ENCODE results near the gene AKAP7. TPM values are rescaled to one million over a fixed set of nuclear protein-coding genes. Genes with fewer than 3 reads are reported as not detected.
"Not testable (repeated sequence)": the region's sequence is repeated elsewhere in the genome, so short reads cannot be mapped to it uniquely, and the experiment has no call there.

The AKAP7 gene
- 8.3 and 10.8 TPM in 2 replicates for total RNA-seq
- 14.9 TPM for total RNA-seq (2013)
- polyA plus RNA-seq = 4.0 and 6.3 TPM in 2 replicates
- polyA minus RNA-seq = 4.5 and 5.4 TPM in 2 replicates

GRCh38 chr6:131135244-131136020 lies at the start of gene AKAP7:
Gene AKAP7, plus strand, starts transcription at chr6:131135467. Its CDS starts 297 bp downstream, at chr6:131135764.
- POLR2A ChIA-PET = no interaction called here
- 1% methylated on average over 95 of the region's 99 CpGs for WGBS (ENCODE audit: insufficient coverage)
- peaks cover 23% of the 10 kb centered on the region for H3K4me1 Mint-ChIP-seq
- Histone ChIP-seq H4K20me1 (ENCODE audit: control insufficient read depth, insufficient read depth, low read length, poor library complexity, severe bottlenecking) (no peaks in the 10 kb centered on the region), H3K79me2 (ENCODE audit: control insufficient read depth, insufficient read depth, low read length) (no peaks in the 10 kb centered on the region), H3K9me3 (ENCODE audit: control extremely low read depth in 1 of 3, control insufficient read depth in 2 of 3, insufficient read depth in 1 of 3, low read length in 2 of 3) (no peaks in the 10 kb centered on the region), H3K9ac (ENCODE audit: low read length) (peak within 1 kb of the TSS; percentile 79), H3K27me3 (replicated peaks in 1 of 4; ENCODE audit: control extremely low read depth in 1 of 4, control insufficient read depth in 3 of 4, insufficient read depth in 4 of 4, low read length in 3 of 4) (no peaks in the 10 kb centered on the region), H3K36me3 (replicated peaks in 1 of 2; ENCODE audit: control extremely low read depth in 1 of 2, control insufficient read depth in 1 of 2, extremely low read depth in 1 of 2, insufficient read depth in 2 of 2, low read length in 1 of 2) (no peaks in the 10 kb centered on the region), H3K4me1 (ENCODE audit: control insufficient read depth in 2 of 2, insufficient read depth in 2 of 2, low read length in 2 of 2) (peaks cover 9 to 13% of the 10 kb centered on the region in 2 donors), H3K27ac (ENCODE audit: low read length in 2 of 2) (peak within 1 kb of the TSS; percentile 66 to 78), H2AFZ (ENCODE audit: insufficient read depth, low read depth, low read length, poor library complexity, severe bottlenecking) (peak within 1 kb of the TSS; percentile 83), H3K4me3 (ENCODE audit: control extremely low read depth in 1 of 5, extremely low read depth in 1 of 5, insufficient read depth in 1 of 5, low read depth in 2 of 5, low read length in 4 of 5) (peak within 1 kb of the TSS; percentile 55 to 82 (median 76)), H3K4me2 (replicated peaks; ENCODE audit: low read depth, low read length, poor library complexity, severe bottlenecking) (peak within 1 kb of the TSS; percentile 76)
- no peaks in the 10 kb centered on the region for H3K9me3 Mint-ChIP-seq (ENCODE audit: insufficient read depth)
- H3K27me3 Mint-ChIP-seq = no peaks in the 10 kb centered on the region
- DNase-seq = peak; percentile 78
- intact Hi-C loops (cut with micrococcal nuclease) = loop anchor here (2.0 to 5.0 kb wide), 3 partner anchors 17 to 492 kb away; partner anchors contain the start of genes EPB41L2 and MED23
- ATAC-seq (ENCODE audit: low read depth) = peak; percentile 77
- peak within 1 kb of the TSS; percentile 93 for H3K27ac Mint-ChIP-seq
- TF ChIP-seq CTCF (IDR thresholded peaks at IDR 0.05) (no peak), EZH2 (IDR thresholded peaks at IDR 0.05; ENCODE audit: borderline replicate concordance, insufficient read depth, low read depth, low read length, poor library complexity, severe bottlenecking) (no peak)
- CTCF ChIA-PET = no interaction called here
- H3K4me3 Mint-ChIP-seq = peak within 1 kb of the TSS; percentile 95

- DNase-seq = peak; percentile 51
- POLR2A ChIA-PET; H2AFZ ChIP-seq (ENCODE audit: insufficient read depth, low read depth, low read length, poor library complexity, severe bottlenecking); H3K9me3 Mint-ChIP-seq (ENCODE audit: insufficient read depth); H3K4me1 ChIP-seq (ENCODE audit: control insufficient read depth in 2 of 2, insufficient read depth in 2 of 2, low read length in 2 of 2); H3K27me3 Mint-ChIP-seq; H3K27me3 ChIP-seq (replicated peaks in 1 of 4; ENCODE audit: control extremely low read depth in 1 of 4, control insufficient read depth in 3 of 4, insufficient read depth in 4 of 4, low read length in 3 of 4); intact Hi-C loops (cut with micrococcal nuclease); H3K4me2 ChIP-seq (replicated peaks; ENCODE audit: low read depth, low read length, poor library complexity, severe bottlenecking); CTCF ChIA-PET; H4K20me1 ChIP-seq (ENCODE audit: control insufficient read depth, insufficient read depth, low read length, poor library complexity, severe bottlenecking); H3K27ac ChIP-seq (ENCODE audit: low read length in 2 of 2); H3K4me3 ChIP-seq (ENCODE audit: control extremely low read depth in 1 of 5, extremely low read depth in 1 of 5, insufficient read depth in 1 of 5, low read depth in 2 of 5, low read length in 4 of 5); H3K79me2 ChIP-seq (ENCODE audit: control insufficient read depth, insufficient read depth, low read length); H3K9ac ChIP-seq (ENCODE audit: low read length); H3K36me3 ChIP-seq (replicated peaks in 1 of 2; ENCODE audit: control extremely low read depth in 1 of 2, control insufficient read depth in 1 of 2, extremely low read depth in 1 of 2, insufficient read depth in 2 of 2, low read length in 1 of 2); ATAC-seq (ENCODE audit: low read depth): not testable (repeated sequence)
- Mint-ChIP-seq H3K4me3 (peak overlapping the region; percentile 61), H3K4me1 (peaks cover 16% of the 10 kb centered on the region), H3K27ac (peak overlapping the region; percentile 71)
- WGBS (ENCODE audit: insufficient coverage) = no CpG with 5 or more reads among the region's 3 CpGs
- peaks cover 1 to 17% (median 14%) of the 10 kb centered on the region in 3 donors for H3K9me3 ChIP-seq (ENCODE audit: control extremely low read depth in 1 of 3, control insufficient read depth in 2 of 3, insufficient read depth in 1 of 3, low read length in 2 of 3)
Measured at GRCh38 chr6:131090339-131090738, 44.9 kb upstream of the AKAP7 start.

GRCh38 chr6:131091944-131092343 lies 43.3 kb upstream of the AKAP7 start:
- H3K27me3 Mint-ChIP-seq; H3K27ac ChIP-seq (ENCODE audit: low read length in 2 of 2); ATAC-seq (ENCODE audit: low read depth); H3K4me3 ChIP-seq (ENCODE audit: control extremely low read depth in 1 of 5, extremely low read depth in 1 of 5, insufficient read depth in 1 of 5, low read depth in 2 of 5, low read length in 4 of 5); H3K27ac Mint-ChIP-seq; H3K9me3 Mint-ChIP-seq (ENCODE audit: insufficient read depth); H3K9ac ChIP-seq (ENCODE audit: low read length); H3K79me2 ChIP-seq (ENCODE audit: control insufficient read depth, insufficient read depth, low read length); H3K27me3 ChIP-seq (replicated peaks in 1 of 4; ENCODE audit: control extremely low read depth in 1 of 4, control insufficient read depth in 3 of 4, insufficient read depth in 4 of 4, low read length in 3 of 4); H3K4me3 Mint-ChIP-seq; H3K4me2 ChIP-seq (replicated peaks; ENCODE audit: low read depth, low read length, poor library complexity, severe bottlenecking); H2AFZ ChIP-seq (ENCODE audit: insufficient read depth, low read depth, low read length, poor library complexity, severe bottlenecking); POLR2A ChIA-PET; DNase-seq; CTCF ChIA-PET; H4K20me1 ChIP-seq (ENCODE audit: control insufficient read depth, insufficient read depth, low read length, poor library complexity, severe bottlenecking); H3K4me1 ChIP-seq (ENCODE audit: control insufficient read depth in 2 of 2, insufficient read depth in 2 of 2, low read length in 2 of 2); intact Hi-C loops (cut with micrococcal nuclease); H3K36me3 ChIP-seq (replicated peaks in 1 of 2; ENCODE audit: control extremely low read depth in 1 of 2, control insufficient read depth in 1 of 2, extremely low read depth in 1 of 2, insufficient read depth in 2 of 2, low read length in 1 of 2): not testable (repeated sequence)
- peaks cover 1 to 14% (median 10%) of the 10 kb centered on the region in 3 donors for H3K9me3 ChIP-seq (ENCODE audit: control extremely low read depth in 1 of 3, control insufficient read depth in 2 of 3, insufficient read depth in 1 of 3, low read length in 2 of 3)
- H3K4me1 Mint-ChIP-seq = peaks cover 16% of the 10 kb centered on the region
- WGBS (ENCODE audit: insufficient coverage) = no CpG with 5 or more reads among the region's 7 CpGs

Data from B cell (primary cell).